GM18519 (cell line): Measurements from ENCODE around the gene SLC35B3.
"Not testable (repeated sequence)": the region's sequence is repeated elsewhere in the genome, so short reads cannot be mapped to it uniquely, and the experiment has no call there.

ENCODE experiments used
- ATAC-seq: cut with Tn5 transposase; IDR thresholded peaks from one replicate; pipeline ENCODE4 v1.9.1; 2021; ENCODE audit warnings: mild to moderate bottlenecking, moderate library complexity; ENCODE audit not compliant: unreplicated experiment, low FRiP score

The SLC35B3 gene

GRCh38 chr6:8415913-8416312 is 19.4 kb downstream of the SLC35B3 start:
- no peak for ATAC-seq

- ATAC-seq, result no peak
Measured at GRCh38 chr6:8415280-8415679, 20.1 kb downstream of the SLC35B3 start.

- ATAC-seq, result no peak
Measured at GRCh38 chr6:8414844-8415243, 20.5 kb downstream of the SLC35B3 start.

DNA sequence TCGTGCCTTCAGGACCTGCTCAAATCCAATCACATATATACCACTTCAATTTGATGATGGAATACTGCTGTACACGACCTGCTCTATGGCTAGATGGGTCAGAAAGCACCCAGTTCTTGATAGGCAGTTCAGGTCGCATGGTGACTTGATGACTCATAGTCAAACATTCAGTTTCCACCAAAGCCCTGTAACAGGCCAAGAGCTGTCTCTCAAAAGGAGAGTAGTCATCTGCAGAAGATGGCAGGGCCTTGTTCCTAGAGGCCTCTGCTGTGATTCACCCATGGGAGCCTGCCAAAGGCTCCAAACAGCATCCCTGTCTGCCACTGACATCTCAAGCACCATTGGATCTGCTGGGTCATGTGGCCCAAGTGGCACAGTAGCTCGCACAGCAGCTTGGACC is 29.4 kb downstream of the SLC35B3 start:
- ATAC-seq, result not testable (repeated sequence)

- no peak for ATAC-seq
Measured at GRCh38 chr6:8402546-8402945, 32.8 kb downstream of the SLC35B3 start.

DNA sequence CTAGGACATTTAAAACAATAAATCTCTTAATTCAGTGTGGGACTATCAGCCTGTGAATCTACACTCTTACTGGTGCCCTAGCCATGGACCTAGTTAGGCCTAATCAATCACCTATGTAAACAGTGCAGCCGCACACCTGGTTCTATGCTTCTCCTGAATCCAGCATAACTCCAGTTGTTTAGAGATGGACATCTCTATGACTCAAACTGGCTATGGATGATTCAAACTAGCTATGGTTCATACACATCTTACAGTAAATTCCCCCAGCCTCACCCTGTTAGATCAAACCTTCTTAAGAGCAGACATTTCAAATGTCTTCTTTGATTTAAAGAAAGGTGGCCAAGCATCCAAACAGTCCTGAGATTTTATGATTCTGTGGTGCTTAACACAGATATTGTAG is 34.7 kb downstream of the SLC35B3 start:
- no peak for ATAC-seq

GRCh38 chr6:8392569-8392968 is 42.8 kb downstream of the SLC35B3 start:
- ATAC-seq, result no peak

- ATAC-seq, result no peak
Measured at GRCh38 chr6:8391934-8392333, 43.4 kb downstream of the SLC35B3 start.

DNA sequence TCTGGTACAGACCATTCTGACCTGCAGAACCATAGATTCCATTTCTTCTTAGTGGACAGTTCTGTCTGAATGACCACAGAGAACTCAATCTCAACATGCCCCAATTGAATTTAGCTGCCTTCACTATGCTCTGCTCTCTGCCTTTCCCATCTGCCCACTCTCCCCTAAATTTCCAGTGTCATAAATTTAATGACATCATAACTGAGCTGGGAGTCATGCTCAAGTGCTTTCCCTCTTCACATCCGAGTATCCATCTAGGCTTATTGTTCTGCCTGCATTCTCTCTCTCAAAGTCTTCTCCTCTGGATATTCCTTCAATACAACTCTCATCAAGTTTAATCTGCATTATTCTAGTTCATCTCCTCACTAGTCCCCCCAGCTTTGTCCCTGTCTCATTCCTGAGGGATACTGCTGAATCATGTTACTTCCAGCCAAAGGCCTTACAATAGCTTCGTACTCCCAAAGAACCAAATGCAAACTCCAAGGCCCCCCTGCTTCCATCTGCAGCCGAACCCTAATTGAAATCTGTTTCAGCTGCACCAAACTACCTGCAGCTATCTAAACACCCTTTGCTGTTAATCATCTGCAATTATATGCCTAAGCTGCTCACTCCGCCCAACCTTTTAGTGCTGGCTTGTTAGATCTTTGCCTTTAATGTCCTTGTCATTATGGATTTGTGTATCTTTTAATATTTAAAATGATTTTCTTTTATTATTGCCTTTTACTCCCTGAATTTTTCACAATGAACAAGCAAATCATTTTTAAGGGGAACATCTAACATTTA is 46.1 kb downstream of the SLC35B3 start:
- no peak for ATAC-seq

- no peak for ATAC-seq
Measured at GRCh38 chr6:8387942-8388437, 47.4 kb downstream of the SLC35B3 start.

- no peak for ATAC-seq
Measured at GRCh38 chr6:8383584-8383983, 51.8 kb downstream of the SLC35B3 start.

DNA sequence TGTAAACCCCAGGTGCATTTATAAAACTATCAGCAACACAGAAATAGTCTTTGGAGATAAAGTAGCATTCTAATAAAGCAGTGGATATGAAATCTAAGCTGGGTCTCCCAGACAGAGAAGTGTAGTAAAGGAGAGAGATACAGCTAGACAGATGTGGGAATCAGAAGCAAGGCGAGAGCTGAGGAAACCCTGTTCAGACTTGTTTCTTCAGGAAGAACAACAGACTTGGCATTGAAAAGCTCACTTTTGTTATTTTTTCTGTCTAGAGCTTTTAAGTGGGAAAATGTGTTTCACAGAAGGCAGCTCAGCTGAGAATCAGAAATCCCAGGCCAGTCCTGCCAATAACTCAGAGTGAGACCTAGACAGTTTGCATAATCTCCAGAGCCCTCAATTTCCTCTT is 52.9 kb downstream of the SLC35B3 start:
- ATAC-seq, result no peak

DNA sequence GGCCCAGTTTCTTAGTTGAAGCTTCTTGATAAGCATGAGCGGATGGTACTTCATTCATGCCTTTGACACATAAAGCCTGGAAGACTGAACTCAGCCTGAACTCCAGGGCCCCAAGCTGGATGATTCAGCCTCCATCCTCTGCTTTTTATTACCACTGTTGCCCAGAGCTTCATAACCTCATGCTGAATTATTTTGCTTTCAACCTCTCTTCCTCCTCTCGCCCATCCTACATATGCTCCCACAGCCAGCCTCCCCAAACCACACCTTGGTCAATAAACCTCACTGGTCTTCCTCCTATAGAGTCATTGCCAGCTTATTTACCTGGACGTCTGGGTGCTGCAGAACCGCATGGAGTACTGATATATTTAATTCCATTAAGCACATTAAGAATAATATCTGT is 59.4 kb downstream of the SLC35B3 start:
- no peak for ATAC-seq
